ENCODE results near the gene SH2B2. TPM values are rescaled to one million over a fixed set of nuclear protein-coding genes. Genes with fewer than 3 reads are reported as not detected.

Gene SH2B2
- 2.4 and 5.1 TPM in 2 replicates for total RNA-seq

GRCh38 chr7:102286237-102287110, at the start of gene SH2B2:
SH2B2 (plus strand) TSS chr7:102286868; CDS start chr7:102300551, 13,683 bp downstream.

GRCh38 chr7:102356344-102356743, 69.7 kb downstream of the SH2B2 start, which contains the start of gene SPDYE6:
SPDYE6 (minus strand) TSS chr7:102356444; CDS start chr7:102356023, 421 bp downstream.

Other genes starting within 250 kb of the SH2B2 start
- not detected in 2 replicates for gene SPDYE6, start 69.6 kb downstream of the SH2B2 start, total RNA-seq
- gene PRKRIP1, start 109.5 kb downstream of the SH2B2 start, total RNA-seq = 14.4 and 16.0 TPM in 2 replicates
- 7.5 and 13.2 TPM in 2 replicates for gene ORAI2, start 146.7 kb downstream of the SH2B2 start, total RNA-seq
- gene ALKBH4, start 178.0 kb downstream of the SH2B2 start, total RNA-seq = 6.5 and 8.0 TPM in 2 replicates
- 22.5 and 27.0 TPM in 2 replicates for gene LRWD1, start 178.1 kb downstream of the SH2B2 start, total RNA-seq
- gene POLR2J, start 192.1 kb downstream of the SH2B2 start, total RNA-seq = 26.8 and 37.6 TPM in 2 replicates
- 0.85 and 1.0 TPM in 2 replicates for gene RASA4B, start 230.9 kb downstream of the SH2B2 start, total RNA-seq